ENCODE measurements around the gene TJP3.

Gene TJP3

GRCh38 chr19:3683405-3684053 is 24.7 kb upstream of the TJP3 start:
- TF ChIP-seq REST (IDR thresholded peaks at IDR 0.05; ENCODE audit: low read depth) (no peak), MAX (IDR thresholded peaks at IDR 0.05) (no peak), USF1 (IDR thresholded peaks at IDR 0.05) (no peak), ZBTB7A (IDR thresholded peaks at IDR 0.05; ENCODE audit: low read depth) (no peak), EP300 (IDR thresholded peaks at IDR 0.05; ENCODE audit: borderline replicate concordance) (no peak), TAF1 (IDR thresholded peaks at IDR 0.05; ENCODE audit: low read depth) (no peak), TCF12 (IDR thresholded peaks at IDR 0.05; ENCODE audit: low read depth) (no peak), YY1 (IDR thresholded peaks at IDR 0.05; ENCODE audit: low read depth) (no peak), TEAD4 (IDR thresholded peaks at IDR 0.05) (no peak), CEBPB (IDR thresholded peaks at IDR 0.05) (no peak)

GRCh38 chr19:3684054-3684816 is 23.9 kb upstream of the TJP3 start:
- TF ChIP-seq USF1 (IDR thresholded peaks at IDR 0.05) (peak; percentile 17; the same call in 1 of the 2 replicates), MAX (IDR thresholded peaks at IDR 0.05) (no peak)

- no peak for TF ChIP-seq YY1 (IDR thresholded peaks at IDR 0.05; ENCODE audit: low read depth)
Measured at GRCh38 chr19:3684817-3685410, 23.3 kb upstream of the TJP3 start.

- TF ChIP-seq EGR1 (IDR thresholded peaks at IDR 0.05) (no peak), CREB1 (IDR thresholded peaks at IDR 0.05; ENCODE audit: low read depth) (no peak), TEAD4 (IDR thresholded peaks at IDR 0.05) (no peak), FOXM1 (IDR thresholded peaks at IDR 0.05; ENCODE audit: borderline replicate concordance, low read depth) (no peak), REST (IDR thresholded peaks at IDR 0.05; ENCODE audit: low read depth) (no peak), CEBPB (IDR thresholded peaks at IDR 0.05) (no peak), MAX (IDR thresholded peaks at IDR 0.05) (no peak), TCF12 (IDR thresholded peaks at IDR 0.05; ENCODE audit: low read depth) (no peak), EP300 (IDR thresholded peaks at IDR 0.05; ENCODE audit: borderline replicate concordance) (no peak), ZBTB7A (IDR thresholded peaks at IDR 0.05; ENCODE audit: low read depth) (no peak), NFIC (IDR thresholded peaks at IDR 0.05) (no peak), TAF1 (IDR thresholded peaks at IDR 0.05; ENCODE audit: low read depth) (no peak), YY1 (IDR thresholded peaks at IDR 0.05; ENCODE audit: low read depth) (no peak), RAD21 (IDR thresholded peaks at IDR 0.05; ENCODE audit: low read depth) (no peak), USF1 (IDR thresholded peaks at IDR 0.05) (no peak)
Measured at GRCh38 chr19:3687393-3687773, 20.8 kb upstream of the TJP3 start.

GRCh38 chr19:3687774-3688706 is 20.1 kb upstream of the TJP3 start:
- TF ChIP-seq CEBPB (IDR thresholded peaks at IDR 0.05) (no peak), ZBTB7A (IDR thresholded peaks at IDR 0.05; ENCODE audit: low read depth) (0 out of 2 replicates have a peak, but pooled peaks have one; percentile 15)
